ENCODE measurements around the gene ARPC1B.
A peak's percentile ranks its signal among the peaks of the same experiment; 100 is the strongest.
"Not testable (repeated sequence)": the region's sequence is repeated elsewhere in the genome, so short reads cannot be mapped to it uniquely, and the experiment has no call there.

The ARPC1B gene

DNA sequence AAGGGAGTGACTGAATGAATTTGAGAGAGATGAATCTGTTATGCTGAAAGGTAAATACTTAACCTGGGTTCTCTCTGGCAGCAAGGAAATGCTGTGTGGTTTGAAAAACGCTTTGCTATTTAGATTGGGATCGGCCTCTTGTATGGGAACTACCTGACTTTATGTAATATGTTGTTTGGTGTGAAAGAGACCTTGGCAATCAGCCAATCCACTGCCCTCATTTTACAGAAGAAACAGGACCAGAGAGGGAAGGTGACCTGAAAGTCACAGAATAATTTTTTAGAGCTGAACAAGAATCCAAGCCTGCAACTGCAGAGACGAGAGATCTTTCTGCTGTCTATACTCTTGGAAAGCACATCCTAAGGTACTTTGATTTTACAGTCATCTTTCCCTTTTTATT lies 35.3 kb downstream of the ARPC1B start:
- no peak for DNase-seq

DNA sequence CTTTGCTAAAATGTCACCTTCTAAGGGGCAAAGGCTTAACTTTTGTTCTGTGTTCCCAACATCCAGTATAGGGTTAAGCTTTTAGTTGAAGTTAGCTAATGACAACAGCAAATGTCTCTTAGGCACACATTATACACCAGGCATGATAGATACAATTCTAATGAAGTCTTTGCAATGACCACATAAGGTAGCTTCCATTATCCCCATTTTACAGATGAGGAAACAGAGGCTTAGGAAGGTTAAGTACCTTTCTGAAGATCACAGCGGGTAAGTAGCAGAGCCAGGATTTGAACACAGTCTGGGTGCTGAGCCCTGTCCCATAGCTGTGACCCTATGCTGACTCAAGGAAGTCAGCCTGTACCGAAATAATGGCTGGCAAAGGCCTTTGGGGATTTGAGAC lies 36.1 kb downstream of the ARPC1B start:
- DNase-seq: no peak

DNA sequence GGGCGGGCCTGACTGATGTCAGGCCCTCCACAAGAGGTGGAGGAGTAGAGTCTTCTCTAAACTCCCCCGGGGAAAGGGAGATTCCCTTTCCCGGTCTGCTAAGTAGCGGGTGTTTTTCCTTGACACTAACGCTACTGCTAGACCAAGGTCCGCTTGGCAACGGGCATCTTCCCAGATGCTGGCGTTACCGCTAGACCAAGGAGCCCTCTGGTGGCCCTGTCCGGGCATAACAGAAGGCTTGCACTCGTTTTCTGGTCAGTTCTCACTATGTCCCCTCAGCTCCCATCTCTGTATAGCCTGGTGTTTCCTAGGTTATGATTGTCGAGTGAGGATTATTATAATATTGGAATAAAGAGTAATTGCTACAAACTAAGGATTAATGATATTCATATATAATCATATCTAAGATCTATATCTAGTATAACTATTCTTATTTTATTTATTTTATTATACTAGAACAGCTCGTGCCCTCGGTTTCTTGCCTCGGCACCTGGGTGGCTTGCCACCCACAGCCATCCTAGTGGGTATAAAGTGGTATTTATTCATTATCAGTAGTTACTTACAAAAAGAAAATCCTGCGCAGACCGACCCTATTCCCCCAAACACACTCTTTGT lies 41.1 kb downstream of the ARPC1B start:
- peak in 4 of 14 donors; percentile 1 to 19 (median 6) for DNase-seq

DNA sequence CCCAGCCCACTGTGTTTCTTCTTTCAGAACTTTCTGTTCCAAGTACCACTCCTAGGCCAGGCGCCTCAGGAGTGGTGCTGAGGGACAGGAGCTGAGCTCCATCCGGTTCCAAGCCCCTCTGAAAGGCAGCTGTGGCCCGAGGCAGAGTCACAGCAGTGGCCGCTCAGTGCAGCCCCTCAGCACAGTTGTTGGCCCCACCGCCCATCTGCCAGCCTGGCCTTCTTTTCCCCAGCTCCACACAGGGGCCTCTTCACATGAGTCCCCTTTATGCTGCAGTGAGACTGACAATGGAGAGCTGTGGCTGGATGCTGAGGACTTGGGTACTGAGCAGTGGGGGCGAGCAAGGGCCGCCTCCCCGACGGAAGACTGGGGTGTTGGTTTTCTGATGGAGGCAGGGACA lies 43.7 kb downstream of the ARPC1B start:
- no peak for DNase-seq

DNA sequence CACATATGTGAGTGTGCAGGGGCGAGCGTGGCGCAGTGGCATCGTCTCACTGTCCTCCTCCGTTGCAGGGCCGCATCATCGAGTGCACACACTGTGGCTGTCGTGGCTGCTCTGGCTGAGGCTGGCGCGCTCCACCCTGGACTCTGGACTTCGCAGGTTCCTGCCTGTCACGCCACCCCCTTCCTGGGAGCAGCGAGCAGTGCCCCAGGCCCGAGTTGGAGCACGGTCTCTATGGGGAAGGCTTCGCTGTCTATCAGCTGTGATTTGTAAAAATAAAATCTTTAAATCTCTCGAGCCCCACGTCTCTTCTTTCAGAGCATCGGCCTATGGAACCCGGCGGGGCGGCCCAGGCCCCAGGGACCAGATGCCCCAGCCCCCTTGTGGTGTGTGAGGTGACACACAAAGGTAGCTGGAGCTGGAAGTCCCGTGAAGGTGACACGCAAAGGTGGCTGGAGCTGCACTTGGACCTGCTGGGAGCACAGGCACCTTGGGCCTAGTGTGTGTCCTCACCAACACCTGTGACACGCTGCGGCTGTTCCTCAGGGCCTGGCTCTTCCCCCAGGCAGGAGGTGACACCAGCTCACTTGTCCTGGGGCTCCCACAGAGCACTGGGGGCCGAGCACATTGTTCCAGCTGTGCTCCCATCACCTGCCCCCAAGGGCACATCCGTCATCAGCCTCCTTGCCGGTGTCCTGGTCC lies 44.9 kb downstream of the ARPC1B start:
- DNase-seq: no peak

DNA sequence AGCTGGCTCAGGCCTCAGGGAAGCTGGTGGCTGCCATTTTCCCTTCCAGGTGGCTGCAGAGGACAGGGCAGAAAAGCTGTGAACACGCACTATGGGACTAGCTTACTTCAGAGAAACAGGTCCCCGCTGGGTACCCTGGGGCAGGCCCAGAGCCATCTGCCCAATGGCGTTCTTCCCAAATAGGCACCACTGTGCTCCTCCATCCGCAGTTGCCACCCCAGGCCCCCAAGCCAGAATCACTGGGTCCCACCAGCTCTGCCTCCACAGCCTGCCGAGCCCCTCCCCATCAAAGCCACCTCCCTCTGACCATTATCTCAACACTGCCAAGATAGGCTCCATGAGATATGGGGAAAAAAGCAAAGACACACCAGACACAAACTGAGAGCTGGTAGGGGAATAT lies 45.7 kb downstream of the ARPC1B start:
- no peak for DNase-seq

DNA sequence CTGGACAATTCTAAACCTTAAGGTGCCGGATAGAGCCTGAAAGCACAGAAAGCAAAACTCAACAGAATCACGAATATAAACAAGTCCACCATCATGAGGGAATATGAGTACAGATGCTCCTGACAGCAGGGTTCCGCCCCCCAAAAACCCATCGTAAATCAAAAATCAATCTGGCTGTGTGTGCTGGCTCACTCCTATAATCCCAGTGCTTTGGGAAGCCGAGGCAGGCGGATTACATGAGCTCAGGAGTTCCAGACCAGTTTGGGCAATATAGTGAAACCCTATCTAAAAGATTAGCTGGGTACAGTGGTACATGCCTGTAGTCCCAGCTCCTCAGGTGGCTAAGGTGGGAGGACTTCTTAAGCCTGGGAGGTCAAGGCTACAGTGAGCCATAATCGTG lies 46.5 kb downstream of the ARPC1B start:
- no peak for DNase-seq

DNA sequence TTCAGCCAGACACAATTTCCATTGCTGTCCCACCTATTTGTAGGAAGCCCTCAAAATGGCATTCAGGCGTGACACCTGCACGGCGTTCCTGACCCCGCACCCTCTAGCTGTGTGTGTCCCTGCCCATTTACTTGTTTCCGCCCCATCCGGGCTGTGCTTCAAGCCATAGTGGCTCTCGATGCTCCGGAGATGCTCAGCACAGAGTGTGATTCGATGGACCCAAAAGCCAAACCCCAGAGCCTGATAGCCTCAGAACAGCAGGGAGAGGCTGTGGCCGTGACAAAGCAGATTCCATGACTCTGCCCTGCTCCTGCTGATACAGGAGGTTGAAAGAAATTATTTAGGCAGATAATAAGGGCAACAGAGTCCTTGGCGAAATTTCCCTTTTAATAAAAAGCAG lies 47.7 kb downstream of the ARPC1B start:
- DNase-seq: no peak

DNA sequence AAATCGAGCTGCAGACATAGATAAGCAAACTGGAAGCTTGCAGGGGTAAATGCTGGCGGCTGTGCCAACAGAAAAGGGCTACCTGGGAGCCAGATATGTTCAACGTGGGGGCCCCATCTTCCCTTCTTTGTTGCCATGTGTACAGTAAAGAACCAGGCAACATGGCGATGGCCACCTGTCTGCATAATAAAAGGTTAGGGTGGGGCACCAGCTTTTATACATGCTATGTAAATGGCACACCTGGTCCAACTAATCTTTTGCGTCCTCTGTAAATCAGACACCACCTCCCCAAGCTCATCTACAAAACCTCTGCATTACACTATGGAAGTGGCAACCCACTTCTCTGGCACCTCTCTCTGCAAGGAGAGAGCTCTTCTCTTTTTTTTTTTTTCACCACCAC lies 48.1 kb downstream of the ARPC1B start:
- DNase-seq: no peak

DNA sequence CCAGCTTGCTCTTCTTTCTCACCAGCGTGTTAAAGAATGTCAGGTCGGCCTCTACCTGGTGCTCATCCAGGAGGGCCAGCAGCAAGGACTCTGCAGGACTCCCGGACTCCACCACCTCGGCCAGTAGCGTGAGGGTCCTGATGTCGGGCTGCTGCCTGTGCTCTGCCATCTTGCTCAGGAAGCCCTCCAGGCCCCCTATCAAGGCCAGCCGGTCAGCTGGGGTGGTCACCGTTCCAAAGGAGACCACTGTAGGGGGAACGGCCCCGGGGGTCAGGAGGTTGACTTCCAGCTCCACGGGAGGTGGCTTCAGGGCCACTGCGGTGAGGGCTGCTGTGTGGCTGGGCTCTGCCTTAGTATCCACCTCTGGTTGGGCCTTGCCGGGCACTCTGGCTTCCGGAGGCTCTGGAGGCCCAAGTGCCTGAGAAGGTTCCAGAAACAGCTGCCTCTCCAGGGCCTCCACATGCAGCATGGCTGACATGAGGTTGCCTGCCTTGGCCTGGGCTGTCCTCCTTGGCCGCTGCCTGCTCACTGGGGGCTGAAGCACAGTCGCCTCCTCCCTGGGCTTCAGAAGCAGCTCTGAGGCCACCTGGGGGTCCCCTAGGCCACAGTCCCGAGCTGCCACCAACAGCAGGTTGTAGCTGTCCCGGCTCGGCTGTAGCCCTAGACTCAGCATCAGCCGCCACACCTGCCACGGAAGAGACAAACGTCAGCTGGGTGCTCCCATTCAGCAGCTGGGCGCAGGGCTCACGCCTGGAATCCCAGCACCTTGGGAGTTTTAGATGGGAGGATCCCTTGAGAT lies 50.6 kb downstream of the ARPC1B start:
- no peak for DNase-seq

DNA sequence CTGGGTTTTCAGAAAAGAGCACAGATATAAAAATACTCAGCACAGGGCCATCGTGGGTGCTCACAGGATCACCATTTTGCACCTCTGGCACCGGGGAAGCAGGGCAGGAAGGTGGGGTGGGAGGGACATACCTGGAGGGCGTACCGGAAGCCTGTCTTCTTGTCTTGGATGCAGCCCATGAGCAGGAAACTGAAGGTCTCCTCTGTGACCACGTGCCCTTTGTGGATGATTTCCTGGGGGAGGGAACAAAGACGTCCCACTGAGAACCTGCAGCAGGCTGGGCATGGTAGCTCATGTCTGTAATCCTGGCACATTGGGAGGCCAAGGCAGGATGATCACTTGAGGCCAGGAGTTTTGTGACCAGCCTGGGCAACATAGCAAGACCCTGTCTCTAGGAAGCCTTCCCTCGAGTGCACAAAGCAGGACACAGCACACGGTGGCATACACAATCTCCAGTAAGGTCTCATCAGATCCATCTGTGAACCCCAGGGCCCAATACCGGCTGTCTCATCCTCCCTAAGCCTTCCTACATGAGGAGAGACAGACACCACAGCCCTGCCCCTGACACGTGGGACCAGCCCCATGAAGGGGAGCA lies 54.5 kb downstream of the ARPC1B start:
- DNase-seq: no peak

DNA sequence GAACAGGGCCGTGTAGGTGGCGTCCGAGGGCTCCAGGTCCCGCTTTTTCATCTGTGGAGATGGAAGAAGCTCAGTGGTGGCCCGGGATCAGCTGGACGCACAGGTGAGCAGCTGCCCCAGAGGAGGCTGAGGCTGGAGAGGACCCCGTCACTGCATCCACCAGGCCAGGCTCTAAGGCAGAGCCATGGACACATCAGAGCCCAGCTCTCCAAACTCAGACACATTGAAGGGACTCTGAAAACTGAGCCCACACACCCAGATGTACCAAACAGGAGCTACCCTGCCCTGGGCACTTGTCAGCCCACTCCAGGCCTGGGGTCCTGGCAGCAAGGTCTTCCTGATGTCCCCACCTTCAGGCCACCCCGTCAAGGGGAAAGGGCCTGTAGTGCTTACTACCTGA lies 55.2 kb downstream of the ARPC1B start:
- no peak for DNase-seq

DNA sequence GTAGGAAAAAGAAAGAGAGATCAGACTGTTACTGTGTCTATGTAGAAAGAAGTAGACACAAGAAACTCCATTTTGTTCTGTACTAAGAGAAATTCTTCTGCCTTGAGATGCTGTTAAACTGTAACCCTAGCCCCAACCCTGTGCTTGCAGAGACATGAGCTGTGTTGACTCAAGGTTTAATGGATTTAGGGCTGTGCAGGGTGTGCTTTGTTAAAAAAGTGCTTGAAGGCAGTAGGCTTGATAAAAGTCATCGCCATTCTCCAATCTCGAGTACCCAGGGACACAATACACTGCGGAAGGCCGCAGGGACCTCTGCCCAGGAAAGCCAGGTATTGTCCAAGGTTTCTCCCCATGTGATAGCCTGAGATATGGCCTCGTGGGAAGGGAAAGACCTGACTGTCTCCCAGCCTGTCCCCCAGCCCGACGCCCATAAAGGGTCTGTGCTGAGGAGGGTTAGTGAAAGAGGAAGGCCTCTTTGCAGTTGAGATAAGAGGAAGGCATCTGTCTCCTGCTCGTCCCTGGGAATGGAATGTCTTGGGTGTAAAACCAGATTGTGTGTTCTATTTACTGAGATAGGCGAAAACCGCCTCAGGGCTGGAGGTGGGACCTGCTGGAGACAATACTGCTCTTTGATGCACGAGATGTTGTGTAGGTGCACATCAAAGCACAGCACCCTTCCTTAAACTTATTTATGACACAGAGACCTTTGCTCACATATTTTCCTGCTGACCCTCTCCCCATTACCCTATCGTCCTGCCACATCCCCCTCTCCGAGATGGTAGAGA lies 57.4 kb downstream of the ARPC1B start:
- not testable (repeated sequence) for DNase-seq

DNA sequence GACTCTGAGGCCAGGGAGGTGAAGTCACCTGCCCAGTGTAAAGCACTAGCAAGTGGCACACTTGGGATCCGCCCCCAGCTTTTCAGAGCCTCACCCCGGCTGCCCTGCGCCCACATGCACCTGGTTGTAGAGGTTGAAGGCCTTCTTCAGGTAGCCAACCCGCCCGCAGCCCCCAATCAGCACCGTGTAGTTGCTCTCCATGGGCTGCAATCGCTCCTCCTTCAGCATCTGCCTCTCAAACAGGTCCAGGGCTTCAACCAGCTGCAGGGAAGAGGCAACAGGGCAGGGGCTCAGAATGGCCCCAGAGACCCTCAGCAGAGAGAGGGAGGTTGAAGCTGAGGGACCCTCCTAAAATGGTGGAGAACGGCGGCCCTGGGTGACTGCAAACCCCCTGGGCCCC lies 58.6 kb downstream of the ARPC1B start:
- DNase-seq: no peak

DNA sequence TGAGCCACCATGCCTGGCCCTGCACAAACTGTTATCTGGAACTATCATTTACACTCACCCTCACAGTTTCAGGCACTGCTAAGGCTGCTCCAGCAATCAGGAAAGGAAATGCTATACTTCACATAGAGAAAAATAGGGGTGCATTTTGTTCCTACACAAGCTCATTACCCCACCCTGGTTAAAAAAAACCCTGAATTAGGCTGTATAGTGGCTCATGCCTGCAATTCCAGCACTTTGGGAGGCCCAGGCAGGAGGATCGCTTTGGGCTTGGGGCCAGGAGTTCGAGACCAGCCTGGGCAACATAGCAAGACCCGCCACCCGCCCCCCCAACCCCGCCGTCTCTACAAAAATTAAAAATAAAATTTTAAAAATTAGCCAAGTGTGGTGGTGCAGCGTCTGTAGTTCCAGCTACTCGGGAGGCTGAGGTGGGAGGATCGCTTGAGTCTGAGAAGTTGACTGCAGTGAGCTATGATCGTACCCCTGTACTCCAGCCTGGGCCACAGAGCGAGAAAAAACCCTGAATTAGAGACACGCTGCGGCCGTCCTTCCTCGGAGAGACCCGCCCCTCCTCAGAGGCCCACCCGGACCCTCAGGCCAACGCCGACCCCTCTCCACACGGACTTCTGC lies 63.5 kb downstream of the ARPC1B start:
- peak in 1 of 14 donors; percentile 54 for DNase-seq

DNA sequence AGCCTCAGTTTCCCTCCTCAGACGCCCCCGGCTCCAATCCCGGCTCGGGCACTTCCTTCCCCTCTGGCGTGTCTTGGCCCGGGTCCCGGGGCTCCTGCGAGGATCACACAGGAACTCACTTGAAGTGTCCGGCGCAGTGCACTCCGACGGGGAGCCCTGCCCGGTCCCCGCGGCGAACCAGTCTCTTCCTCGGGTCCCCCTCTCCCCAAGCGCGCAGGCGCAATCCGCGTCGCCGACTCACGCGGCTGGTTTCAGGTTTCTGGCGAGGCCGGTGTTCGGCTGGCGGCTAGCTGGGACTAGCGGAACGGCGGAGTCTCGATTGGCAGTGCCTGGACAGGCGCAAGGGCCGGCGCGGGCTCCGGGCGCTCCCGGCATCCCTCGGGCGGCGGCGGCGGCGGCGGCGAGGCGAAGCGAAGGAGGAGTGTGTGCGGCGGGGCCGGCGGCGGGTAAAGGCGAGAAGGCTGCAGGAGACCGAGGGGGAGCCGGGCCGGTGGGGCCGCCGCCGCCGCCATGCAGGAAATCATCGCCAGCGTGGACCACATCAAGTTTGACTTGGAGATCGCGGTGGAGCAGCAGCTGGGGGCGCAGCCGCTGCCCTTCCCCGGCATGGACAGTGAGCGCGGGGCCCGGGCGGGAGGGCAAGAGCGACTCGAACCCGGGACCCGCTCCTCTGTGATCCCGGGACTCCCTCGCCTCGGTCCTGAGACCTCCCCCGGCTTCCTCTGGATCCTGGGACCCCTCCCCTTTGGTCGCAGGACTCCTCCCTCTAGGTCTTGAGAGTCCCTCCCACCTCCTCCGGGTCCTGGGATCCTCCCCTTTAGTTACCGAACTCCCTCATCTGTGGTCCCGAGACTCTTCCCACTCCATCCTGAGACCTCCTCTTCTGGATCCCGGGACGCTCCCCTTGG lies 64.3 kb downstream of the ARPC1B start, which contains the start of the genes CPSF4 and PTCD1:
CPSF4 (plus strand) TSS at position 371 of the 908 bp plus-strand sequence; CDS start at position 511, 140 bp downstream.
PTCD1 (minus strand) TSS at position 226 of the 908 bp plus-strand sequence. CDS start 3,556 bp downstream, outside the sequence.
- DNase-seq: peak; percentile 54 to 96 (median 91)

DNA sequence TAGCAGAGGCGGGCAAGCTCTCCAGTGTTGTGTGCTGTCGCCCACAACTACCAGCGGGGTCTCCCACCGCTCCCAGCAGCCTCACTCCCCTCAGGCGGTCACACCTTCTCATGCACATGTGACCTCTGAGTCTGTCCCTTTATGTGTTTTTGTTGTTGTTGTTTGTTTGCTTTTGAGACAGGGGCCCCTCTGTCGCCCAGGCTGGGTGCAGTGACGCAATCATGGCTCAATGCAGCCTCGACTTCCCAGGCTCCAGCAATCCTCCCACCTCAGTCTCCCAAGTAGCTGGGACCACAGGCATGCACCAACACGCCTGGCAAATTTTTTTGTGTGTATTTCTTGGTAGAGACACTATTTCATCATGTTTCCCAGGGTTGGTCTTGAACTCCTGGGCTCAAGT lies 65.7 kb downstream of the ARPC1B start:
- no peak for DNase-seq
